HL-60 (cell line): ENCODE measurements around the gene TRPM6.

Experiments used
- CTCF ChIP-seq: IDR thresholded peaks from one replicate; pipeline ENCODE4 v1.5.1; 2011; ENCODE audit warnings: low read length, control low read depth, inconsistent platforms; ENCODE audit not compliant: insufficient read depth
- REST ChIP-seq: IDR thresholded peaks from 2 replicates; pipeline ENCODE4 v1.6.1; 2012; ENCODE audit warnings: low read depth; ENCODE audit not compliant: insufficient replicate concordance

- TF ChIP-seq CTCF, result no peak
- TF ChIP-seq REST, result no peak
Observed at GRCh38 chr9:74865177-74865576, 22.5 kb downstream of the TRPM6 start.
